GM21576 (cell line): ENCODE data around the gene KIF5A.
"Not testable (repeated sequence)": the region's sequence is repeated elsewhere in the genome, so short reads cannot be mapped to it uniquely, and the experiment has no call there.

Experiments
- ATAC-seq: cut with Tn5 transposase; IDR thresholded peaks from one replicate; pipeline ENCODE4 v1.9.1; 2021; ENCODE audit warnings: mild to moderate bottlenecking, moderate library complexity; ENCODE audit not compliant: unreplicated experiment

KIF5A gene

GRCh38 chr12:57617942-57618341, 68.1 kb downstream of the KIF5A start:
- ATAC-seq, result no peak

- ATAC-seq, result not testable (repeated sequence)
These were observed 68.6 kb downstream of the KIF5A start for GRCh38 chr12:57618431-57618830.

GRCh38 chr12:57618966-57619433, 69.2 kb downstream of the KIF5A start:
- ATAC-seq, result no peak

- ATAC-seq, result no peak
These were observed 69.8 kb downstream of the KIF5A start for GRCh38 chr12:57619434-57620244.

DNA sequence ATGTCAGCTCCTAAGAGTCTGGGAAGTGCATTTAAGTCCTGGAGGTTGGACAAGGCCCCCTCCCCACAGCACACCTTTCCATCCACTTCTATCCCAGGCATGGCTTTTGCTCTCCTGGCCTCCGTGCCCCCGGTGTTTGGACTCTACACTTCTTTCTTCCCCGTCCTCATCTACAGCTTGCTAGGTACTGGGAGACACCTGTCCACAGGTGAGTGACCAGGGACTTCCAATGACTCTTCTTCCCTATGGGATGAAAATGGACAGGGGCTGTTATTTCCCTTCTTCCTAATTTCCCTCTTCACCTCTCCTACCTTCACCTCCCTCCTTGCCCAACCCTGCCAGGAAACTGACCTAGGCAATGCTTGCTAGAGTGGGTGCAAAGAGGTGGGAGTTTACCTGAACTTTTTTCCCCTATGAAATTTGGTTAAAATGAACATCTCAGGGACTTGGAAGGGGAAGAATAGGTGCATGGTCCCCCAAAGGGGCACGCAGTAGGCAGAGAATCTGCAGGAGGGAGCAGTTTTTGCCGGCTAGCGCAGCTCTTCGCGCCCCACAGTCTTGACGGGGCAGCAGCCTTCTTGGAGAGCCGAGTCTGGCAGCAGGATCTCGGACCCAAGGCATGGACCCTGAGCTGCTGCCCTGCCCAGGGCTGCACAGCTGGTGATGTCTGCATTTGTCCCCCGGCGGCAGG, 70.5 kb downstream of the KIF5A start:
- no peak for ATAC-seq

GRCh38 chr12:57620936-57621496, 71.2 kb downstream of the KIF5A start:
- no peak for ATAC-seq

DNA sequence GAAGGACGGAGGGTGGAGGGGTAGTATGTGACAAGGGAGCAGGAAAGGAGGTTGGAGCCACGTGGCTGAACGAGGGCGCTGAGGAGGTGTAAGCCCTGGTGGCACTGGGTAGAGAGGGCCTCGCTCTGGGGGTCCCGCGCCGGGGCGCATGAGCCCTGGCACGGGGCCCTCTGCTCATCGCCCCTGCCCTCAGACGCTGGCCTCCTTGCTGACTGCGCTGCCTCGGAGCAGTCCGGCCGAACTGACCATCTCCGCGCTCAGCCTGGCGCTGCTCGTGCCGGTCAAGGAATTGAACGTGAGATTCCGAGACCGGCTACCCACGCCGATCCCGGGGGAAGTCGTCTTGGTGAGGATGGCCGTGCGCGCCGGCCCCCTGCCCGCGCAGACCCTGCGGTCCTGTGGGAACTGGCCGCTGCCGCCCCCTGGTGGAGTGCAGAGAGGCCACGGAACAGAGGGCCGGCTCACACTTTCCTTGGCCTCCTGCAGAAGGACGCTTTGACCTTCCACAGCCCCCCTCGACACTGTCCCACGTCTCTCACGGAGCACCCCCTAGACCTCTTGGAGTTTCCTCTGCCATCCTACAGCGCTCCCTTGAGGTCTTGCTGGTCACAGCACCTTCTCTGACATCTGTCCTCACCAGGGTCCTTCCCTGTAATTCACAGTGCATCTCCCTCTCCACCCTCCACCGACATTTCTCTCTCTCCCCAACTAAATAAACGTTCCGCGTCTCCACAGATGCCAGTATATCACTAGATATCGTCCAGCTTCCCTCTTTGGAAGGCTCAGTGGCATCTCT, 71.9 kb downstream of the KIF5A start:
- ATAC-seq, result no peak

GRCh38 chr12:57622293-57623245, 72.7 kb downstream of the KIF5A start:
- no peak for ATAC-seq

GRCh38 chr12:57623385-57623784, 73.5 kb downstream of the KIF5A start:
- ATAC-seq, result no peak

DNA sequence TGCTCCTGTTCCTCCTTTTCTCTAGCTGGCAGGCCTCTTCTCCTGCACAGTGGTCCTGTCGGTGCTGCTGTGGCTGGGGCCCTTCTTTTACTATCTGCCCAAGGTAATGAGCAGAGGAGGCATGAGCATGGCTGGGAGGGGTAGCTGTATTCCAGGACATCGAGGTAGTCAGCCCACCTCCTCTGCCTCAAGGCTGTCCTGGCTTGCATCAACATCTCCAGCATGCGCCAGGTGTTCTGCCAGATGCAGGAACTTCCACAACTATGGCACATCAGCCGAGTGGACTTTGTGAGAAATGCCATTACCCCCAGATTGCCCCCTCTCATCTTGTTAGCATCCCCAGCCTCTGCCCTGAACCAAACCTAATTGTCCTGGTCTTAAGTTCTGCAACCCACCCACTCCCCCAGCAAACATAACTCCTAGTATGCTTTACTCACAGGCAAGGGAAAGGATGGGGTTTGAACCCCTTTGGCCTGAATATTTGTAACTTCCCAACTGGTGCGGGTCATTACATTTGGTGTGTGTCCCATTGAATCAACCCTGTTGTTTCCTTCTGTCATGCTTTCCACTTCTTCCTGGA, 74.1 kb downstream of the KIF5A start:
- no peak for ATAC-seq

DNA sequence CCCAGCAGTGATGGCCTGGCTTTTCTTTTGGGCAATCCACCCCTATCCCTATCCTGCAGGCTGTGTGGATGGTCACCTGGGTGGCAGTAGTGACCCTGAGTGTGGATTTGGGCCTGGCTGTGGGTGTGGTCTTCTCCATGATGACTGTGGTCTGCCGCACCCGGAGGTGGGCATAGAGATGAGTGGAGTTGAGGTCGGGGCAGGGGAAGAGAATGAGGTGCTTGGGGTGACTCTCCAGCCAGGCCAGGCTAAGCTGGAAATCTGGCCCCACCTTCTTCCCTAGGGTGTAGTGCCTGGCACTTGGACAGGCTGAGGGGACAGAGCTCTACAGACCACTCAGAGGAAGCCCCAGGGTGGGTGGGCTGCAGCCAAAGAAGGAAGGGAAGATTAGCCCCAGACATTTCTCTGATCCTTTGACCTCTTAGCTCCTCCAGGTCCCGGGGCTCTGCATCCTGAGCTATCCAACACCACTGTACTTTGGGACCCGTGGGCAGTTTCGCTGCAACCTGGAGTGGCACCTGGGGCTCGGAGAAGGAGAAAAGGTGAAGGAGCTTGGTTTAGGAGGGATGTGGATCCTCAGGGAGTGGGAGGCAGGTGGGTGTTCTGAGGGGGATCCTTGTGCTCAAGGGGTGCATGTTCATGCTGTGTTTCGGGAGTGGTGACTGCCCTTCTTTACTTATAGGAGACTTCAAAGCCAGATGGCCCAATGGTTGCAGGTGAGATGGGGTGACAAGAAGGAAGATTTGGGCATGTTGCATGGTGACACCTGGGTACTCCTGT, 74.8 kb downstream of the KIF5A start:
- no peak for ATAC-seq

DNA sequence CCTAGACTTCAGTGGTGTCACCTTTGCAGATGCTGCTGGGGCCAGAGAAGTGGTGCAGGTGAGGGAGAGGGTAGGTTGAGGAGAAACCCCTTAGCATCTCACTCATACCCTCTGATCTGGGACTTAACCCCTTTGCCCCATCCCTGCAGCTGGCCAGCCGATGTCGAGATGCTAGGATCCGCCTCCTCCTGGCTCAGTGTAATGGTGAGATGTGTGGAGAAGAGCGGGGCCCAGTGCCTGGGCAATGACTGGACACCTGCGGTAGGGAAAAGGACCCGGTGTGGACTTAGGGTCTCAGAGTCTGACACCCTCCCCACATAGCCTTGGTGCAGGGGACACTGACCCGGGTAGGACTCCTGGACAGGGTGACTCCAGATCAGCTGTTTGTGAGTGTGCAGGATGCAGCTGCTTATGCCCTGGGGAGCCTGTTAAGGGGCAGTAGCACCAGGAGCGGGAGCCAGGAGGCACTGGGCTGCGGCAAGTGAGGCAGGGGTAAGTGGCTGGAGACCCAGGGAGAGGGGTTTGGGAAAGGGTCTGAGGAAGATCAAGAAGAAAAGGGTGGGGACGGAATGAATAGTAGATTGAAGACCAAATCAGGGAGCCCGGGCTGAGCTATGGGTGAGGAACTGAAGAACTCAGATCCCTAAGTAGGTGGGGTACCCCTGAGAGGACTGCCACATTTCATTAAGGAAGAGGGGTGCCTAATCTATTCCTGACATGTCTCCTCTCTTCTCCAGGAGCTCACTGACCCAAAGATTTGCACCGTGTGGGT, 75.6 kb downstream of the KIF5A start:
- ATAC-seq, result no peak

- no peak for ATAC-seq
These were observed 76.5 kb downstream of the KIF5A start for GRCh38 chr12:57626111-57626920.

DNA sequence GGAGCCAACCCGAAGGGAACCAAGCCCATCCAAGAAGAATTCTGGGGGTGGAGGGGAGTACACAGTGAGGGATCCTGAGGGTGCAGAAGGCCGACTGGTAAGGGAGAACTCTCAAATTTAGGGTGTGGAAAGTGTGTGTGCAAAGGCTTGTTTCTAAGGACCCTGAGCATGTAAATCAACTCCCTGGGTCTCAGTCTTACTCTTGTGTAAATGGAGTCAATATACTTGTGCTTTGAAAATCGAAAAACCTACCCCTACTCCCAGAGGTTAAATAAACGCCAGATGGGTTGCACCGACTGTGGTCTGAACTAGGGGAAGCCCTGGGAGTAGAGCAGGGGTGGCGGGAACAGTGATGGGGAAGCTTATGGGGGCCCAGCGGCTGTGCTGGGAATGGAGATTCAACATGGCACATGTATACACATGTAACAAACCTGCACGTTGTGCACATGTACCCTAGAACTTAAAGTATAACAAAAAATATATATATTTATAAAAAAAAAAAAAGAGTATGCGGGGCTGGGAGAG, 77.1 kb downstream of the KIF5A start:
- ATAC-seq, result no peak

DNA sequence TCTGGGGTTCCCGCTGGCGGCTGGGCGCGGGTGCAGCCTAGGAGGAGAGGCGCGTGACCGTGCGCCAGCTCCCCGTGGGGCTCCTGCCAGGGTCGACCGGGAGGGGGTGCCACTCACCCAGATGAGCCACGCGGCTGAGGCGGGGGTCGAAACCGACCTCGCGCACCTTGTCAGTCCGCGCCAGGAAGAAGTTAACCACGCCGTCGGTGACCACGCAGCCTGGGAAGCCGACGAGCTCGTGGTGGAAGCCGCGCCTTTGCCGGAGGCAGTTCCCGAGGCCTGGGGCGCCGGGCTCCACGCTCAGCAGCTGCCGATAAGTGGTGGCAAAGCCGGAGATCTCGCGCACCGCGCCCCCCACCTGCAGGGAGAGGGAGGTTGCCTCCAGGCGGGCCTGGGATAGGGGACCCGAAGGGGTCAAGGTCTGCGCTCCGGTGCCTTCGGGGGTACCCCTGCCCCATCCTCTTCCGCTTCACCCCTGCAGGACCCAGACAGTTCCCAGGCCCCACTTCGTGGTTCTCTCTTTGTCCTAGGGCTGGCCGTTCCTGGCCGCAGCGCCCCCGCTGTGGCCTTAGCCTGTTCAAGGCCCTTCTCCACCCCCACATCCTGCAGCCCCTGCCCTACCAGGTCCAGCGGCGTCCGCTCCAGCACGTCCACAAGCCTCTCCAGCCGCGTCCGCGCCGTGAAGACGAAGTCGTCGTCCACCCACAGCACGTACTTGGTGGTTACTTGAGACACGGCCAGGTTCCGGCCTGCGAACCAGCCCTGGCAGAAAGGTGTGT, 77.8 kb downstream of the KIF5A start:
- ATAC-seq, result no peak
